Loucy (cell line): Measurements from ENCODE around the gene DCD.

Experiments
- EZH2phosphoT487 ChIP-seq: fragments of 200-600 bp; IDR thresholded peaks from 2 replicates; pipeline ENCODE4 v1.6.1; 2018; ENCODE audit warnings: antibody characterized with exemption, mild to moderate bottlenecking, moderate library complexity, borderline replicate concordance
- TF ChIP-seq, protein P1 (sequence below): fragments of 200-600 bp; sonication (generic); conservative IDR thresholded peaks from 2 replicates; pipeline ENCODE4 v1.5.1; 2014; ENCODE audit warnings: mild to moderate bottlenecking, antibody characterized with exemption, low read length

DNA sequence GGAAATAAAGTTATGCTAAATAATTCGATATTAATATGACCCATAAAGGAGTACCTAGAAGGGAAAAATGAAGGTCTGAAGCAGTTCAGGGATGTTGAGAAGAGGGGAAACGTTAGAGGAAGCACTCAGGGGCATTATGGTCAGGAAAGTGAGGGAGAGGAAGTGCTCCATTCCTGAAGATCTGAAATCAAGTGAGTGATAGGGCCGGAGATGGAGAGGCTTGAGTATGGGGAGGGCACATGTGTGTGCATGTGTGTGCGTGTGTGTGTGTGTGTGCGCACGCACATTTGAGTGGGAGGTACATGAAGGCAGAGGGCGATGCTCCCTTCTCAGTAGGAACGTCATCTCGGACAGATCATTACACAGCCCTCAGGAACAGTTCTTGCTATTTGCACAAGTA, 4.9 kb upstream of the DCD start:
- TF ChIP-seq, protein P1, sequence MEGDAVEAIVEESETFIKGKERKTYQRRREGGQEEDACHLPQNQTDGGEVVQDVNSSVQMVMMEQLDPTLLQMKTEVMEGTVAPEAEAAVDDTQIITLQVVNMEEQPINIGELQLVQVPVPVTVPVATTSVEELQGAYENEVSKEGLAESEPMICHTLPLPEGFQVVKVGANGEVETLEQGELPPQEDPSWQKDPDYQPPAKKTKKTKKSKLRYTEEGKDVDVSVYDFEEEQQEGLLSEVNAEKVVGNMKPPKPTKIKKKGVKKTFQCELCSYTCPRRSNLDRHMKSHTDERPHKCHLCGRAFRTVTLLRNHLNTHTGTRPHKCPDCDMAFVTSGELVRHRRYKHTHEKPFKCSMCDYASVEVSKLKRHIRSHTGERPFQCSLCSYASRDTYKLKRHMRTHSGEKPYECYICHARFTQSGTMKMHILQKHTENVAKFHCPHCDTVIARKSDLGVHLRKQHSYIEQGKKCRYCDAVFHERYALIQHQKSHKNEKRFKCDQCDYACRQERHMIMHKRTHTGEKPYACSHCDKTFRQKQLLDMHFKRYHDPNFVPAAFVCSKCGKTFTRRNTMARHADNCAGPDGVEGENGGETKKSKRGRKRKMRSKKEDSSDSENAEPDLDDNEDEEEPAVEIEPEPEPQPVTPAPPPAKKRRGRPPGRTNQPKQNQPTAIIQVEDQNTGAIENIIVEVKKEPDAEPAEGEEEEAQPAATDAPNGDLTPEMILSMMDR = no peak
- TF ChIP-seq EZH2phosphoT487 = no peak
